B cell (primary cell): ENCODE results near the gene SLC9A5.

Experiments used
- EZH2 ChIP-seq: IDR thresholded peaks from 2 replicates; pipeline ENCODE4 v1.6.1; 2012; ENCODE audit warnings: borderline replicate concordance, low read depth, mild to moderate bottlenecking, moderate library complexity, low read length; ENCODE audit not compliant: insufficient read depth, poor library complexity, severe bottlenecking
- TF ChIP-seq, protein P1 (sequence below): fragments of 200-600 bp; IDR thresholded peaks from one replicate; pipeline ENCODE4 v1.8.0; 2022; ENCODE audit warnings: antibody characterized with exemption, mild to moderate bottlenecking

DNA sequence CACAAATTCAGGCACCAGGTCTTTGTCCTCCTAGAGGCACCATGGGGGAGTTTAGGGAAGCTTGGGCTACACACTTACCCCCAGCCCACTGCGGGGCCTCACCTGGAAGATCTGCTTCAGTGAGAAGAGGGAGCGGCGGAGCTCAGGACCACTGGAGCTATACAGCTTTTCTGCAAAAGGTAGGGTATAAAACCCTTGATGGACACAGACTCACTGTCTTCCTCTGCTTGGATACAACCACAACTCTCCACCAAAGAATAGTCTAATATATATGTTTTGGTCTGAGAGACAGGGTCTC is 10.6 kb upstream of the SLC9A5 start:
- TF ChIP-seq, protein P1, sequence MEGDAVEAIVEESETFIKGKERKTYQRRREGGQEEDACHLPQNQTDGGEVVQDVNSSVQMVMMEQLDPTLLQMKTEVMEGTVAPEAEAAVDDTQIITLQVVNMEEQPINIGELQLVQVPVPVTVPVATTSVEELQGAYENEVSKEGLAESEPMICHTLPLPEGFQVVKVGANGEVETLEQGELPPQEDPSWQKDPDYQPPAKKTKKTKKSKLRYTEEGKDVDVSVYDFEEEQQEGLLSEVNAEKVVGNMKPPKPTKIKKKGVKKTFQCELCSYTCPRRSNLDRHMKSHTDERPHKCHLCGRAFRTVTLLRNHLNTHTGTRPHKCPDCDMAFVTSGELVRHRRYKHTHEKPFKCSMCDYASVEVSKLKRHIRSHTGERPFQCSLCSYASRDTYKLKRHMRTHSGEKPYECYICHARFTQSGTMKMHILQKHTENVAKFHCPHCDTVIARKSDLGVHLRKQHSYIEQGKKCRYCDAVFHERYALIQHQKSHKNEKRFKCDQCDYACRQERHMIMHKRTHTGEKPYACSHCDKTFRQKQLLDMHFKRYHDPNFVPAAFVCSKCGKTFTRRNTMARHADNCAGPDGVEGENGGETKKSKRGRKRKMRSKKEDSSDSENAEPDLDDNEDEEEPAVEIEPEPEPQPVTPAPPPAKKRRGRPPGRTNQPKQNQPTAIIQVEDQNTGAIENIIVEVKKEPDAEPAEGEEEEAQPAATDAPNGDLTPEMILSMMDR: no peak
- TF ChIP-seq EZH2: no peak
